Measurements from ENCODE around the gene PPP2R2C. TPM values are rescaled to one million over a fixed set of nuclear protein-coding genes. Genes with fewer than 3 reads are reported as not detected.
A peak's percentile ranks its signal among the peaks of the same experiment; 100 is the strongest.

Gene PPP2R2C
- total RNA-seq, 1 experiment from 2014 or later: 0.17 TPM

- DNase-seq (ENCODE audit: low read depth): no peak
Measured at GRCh38 chr4:6332042-6332668, 140.3 kb downstream of the PPP2R2C start.

DNA sequence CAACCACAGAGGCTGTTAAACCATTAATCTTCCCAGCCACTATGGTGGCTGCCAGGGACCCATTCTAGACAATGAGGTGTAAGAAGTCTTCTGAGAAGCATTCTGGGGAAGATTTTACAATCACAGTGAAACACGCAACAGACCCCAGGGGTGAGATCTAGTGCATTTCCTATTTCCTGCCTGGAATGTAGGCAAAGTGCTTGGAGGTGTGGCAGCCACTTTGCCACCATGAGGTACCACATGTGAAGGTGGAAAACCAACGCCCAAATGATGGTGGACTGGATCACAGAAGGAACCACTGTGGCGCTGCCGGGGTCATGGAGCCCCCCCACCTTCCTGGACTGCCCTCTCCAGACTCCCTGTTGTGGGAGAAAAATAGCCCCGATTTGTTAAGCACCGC lies 140.9 kb downstream of the PPP2R2C start:
- no peak for DNase-seq (ENCODE audit: low read depth)

DNA sequence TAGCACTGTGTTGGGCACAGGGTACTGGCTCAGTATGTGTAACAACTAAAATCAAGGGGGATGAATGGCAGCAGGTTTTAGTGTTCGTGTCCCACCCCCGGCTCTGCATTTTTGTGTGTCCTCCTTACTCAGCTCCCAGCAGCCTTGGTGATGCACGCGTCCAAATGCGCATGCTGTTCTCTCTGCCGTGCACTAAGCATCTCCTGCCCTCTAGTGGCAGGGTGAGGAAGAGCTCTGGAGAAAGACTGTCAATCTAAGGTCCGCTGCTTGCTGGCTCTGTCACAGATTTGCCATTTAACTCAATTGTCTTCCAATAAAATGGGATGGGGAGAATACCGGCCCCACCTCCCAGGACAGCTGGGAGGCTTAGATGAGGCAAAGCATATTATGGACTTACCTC lies 141.4 kb downstream of the PPP2R2C start:
- DNase-seq (ENCODE audit: low read depth): peak; percentile 24

GRCh38 chr4:6330384-6330767 lies 142.0 kb downstream of the PPP2R2C start:
- DNase-seq (ENCODE audit: low read depth): no peak

GRCh38 chr4:6329478-6330383 lies 142.7 kb downstream of the PPP2R2C start:
- no peak for DNase-seq (ENCODE audit: low read depth)

DNA sequence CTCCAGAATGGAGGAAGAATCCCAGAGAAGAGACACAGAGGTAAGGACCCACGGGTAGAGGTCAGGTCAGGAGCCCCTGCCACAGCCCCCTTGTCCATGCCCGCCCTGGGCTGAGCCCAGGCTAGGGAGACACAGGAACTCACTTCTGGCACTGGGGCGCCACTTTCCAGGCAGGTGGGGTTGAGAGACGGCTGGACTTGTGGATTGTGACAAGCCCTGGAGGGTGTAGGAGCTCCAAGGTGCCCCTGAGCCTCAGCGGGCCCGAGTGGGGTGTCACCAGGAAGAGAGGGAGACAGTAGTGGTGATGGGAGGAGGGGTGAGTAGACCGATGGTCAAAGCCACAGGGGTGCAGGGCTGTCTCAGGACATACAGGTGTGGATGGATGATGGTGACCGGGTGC lies 143.9 kb downstream of the PPP2R2C start:
- no peak for DNase-seq (ENCODE audit: low read depth)

DNA sequence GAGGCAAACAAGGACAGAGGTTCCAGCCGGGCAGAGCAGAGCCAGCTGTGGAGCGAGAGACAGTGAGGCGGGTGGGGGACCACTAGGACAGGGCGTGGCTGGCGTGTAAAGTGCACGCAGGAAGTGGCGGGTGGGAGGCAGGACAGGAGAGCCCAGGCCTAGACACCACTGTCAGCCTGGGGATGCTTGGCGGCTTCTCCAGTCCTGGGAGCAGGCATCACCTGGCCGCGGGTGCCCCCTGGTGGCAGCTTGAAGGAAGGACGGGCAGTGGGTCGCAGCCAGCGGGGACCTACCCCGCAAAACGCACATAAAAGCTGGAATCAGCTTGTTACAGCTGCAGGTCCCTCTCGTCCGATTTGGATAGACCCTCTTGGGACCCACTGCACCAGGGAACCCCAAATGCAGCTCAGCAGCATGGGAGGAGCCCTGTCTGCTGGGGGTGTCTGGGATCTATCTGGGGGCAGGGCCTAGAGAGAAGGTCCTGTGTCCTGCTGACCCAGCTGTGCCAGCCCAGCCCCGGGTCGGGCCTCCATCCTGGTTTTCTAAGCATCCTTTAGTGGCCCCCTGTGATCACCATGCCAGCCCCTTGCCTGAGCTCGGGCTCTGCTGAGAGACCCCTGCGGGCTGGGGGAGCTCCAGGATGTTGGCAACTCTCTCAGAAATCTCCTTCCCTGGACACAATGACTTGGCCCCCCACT lies 145.0 kb downstream of the PPP2R2C start:
- DNase-seq (ENCODE audit: low read depth): peak; percentile 62

GRCh38 chr4:6326312-6327060 lies 145.9 kb downstream of the PPP2R2C start:
- no peak for DNase-seq (ENCODE audit: low read depth)

DNA sequence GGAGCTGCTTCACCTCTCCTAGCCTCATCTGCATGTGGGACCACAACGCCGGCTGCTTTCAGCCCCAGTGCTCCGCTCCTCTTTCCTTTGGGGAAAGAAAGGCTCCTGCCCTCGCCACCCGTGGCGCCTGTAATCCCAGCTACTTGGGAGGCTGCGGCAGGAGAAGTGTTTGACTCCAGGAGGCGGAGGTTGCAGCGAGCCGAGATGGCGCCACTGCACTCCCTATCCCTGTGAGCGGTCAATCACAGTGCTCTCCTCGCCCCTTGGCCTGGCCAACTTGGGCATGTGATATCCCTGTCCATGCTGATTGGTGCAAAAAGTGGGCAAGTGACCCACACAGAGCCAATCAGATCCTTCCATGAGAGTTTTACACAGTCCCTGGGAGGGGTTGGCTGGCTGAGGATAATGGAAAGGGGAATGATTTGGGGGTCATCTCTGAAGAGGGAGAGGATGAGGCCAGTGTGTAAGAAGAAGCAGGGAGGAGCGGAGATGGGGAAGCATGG lies 146.6 kb downstream of the PPP2R2C start:
- no peak for DNase-seq (ENCODE audit: low read depth)

DNA sequence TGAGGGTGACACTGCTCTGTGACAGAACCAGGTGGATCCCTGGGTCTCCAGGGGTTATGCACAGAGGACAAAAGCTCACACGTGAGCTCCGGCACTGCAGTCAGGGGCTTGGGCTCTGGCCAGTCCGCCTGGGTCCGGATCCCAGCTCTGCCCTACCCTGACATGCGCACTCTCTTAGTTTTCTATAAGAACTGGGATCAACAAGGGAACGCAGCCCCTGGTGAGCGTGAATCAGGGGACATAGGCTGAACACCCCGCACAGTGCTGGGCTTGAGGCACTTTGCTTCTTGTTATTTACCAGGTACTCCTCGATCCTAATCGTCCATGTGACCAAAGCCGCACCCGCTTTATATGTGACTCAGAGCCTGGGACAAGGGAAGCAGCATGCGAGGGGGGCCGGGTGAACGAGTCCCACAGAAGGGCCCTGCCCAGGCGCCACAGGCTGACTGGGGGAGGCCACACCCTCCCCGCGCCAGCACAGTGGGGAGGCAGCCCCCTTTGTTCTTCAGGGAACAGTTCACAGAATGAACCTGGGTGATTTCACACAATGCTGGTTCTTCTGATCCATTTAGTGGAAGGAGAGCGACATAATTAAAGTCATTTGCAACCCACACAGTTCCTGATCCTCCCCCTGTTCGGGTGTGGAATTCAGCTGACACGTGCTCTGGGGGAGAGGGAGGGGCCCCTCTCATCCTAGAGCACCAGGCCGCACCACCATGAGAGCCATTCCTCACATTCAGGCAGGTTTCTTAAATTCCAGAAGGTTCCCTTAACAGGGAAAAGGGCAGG lies 147.2 kb downstream of the PPP2R2C start:
- peak; percentile 19 for DNase-seq (ENCODE audit: low read depth)

DNA sequence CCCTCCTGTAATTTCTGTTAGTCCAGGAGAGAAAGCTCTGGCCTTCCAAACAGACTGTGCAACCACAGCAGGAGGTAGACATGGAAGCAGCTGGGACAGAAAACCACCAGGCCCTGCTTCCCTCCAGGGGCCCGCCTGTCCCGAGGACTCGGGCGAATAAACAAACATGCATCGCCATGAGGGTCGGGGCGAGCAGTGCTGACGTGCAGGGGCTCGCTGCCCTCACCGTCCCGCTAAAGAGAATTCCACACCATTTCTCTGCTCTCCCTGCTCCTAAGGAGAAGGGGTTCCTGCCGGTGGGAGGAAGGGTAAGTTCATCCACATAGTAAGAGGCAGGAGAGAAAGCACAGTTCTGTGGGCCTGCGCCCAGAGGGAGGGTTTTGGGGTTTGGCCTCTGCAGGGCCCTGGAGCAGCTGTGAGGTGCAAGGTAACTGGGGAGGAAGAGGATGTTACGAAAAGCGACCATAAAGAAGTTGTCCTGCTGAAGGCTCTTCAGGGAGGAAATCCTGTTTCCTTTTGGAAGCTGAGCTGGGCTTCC lies 147.9 kb downstream of the PPP2R2C start:
- no peak for DNase-seq (ENCODE audit: low read depth)

DNA sequence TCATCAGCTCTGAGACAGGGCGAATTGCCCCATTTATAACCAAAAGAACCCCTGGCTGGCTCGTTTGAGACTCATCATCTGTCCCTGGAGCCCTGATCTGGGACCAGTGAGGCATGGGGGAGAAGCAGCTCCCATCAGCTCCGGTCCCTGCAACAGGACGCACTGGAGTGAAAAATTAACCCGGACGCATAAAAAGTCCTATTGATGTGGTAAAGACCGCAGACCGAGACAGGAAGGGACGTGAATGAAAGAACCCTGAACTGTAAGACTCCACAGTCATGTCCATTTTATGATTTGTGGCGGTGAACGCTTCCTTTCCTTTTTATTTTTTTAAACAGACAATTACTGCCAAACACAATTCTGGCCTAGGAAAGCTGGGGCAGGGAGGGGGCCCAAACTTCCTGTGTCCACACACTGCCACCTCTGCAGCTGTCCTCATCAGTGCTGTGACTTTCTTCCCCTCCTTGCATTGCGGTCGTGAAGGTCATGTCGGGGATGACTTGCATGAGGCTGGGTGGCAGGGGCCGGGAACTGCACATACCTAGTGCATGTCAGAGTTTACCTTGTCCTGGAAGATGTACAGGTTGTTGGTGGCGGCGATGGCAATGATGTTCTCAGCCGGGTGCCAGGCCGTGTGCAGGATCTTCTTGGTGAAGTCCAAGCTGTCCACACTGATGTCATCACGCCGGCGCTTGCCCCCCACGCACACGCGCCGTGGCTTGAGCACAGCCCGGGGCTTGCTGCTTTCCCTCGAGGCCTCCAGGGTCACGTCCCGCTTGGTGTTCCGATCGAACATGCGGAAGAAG lies 149.4 kb downstream of the PPP2R2C start:
- DNase-seq (ENCODE audit: low read depth): no peak

DNA sequence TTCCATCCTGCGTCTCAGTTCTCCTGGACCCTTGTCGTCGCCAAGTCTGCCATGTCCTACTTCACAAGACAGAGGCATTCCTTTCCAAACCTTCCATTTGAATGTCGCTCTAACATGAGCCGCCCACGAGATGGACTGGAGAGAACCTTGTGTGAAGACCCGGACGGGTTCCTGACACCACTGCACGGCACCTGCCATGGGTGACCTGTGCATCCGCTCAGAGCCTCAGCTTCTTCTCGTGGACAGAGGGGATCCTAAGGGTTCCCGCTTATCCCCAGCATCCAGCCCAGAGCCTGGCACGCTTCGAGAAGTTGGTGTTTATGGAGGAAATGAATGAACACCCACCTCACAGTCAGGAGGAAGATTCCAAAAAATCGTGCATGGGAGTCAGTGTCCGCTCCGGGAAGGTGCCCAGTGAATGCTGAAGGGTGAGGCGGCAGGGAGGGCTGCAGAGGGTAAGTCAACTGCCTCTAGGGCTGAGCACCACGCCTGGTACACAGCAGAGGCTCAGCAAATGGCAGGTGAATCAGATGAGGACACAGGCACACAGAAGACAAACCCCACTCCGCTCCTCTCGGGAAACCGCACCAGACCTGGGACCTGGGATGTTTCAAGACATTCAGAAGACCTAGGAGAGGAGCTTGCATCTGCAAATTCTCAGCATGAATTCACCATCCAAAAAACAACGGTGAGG lies 150.2 kb downstream of the PPP2R2C start:
- no peak for DNase-seq (ENCODE audit: low read depth)

GRCh38 chr4:6321361-6321760 lies 151.1 kb downstream of the PPP2R2C start:
- no peak for DNase-seq (ENCODE audit: low read depth)

GRCh38 chr4:6320663-6321062 lies 151.8 kb downstream of the PPP2R2C start:
- no peak for DNase-seq (ENCODE audit: low read depth)

- DNase-seq (ENCODE audit: low read depth): peak; percentile 28
Measured at GRCh38 chr4:6319530-6320150, 152.8 kb downstream of the PPP2R2C start.

GRCh38 chr4:6318206-6318605 lies 154.2 kb downstream of the PPP2R2C start:
- no peak for DNase-seq (ENCODE audit: low read depth)

- DNase-seq (ENCODE audit: low read depth): no peak
Measured at GRCh38 chr4:6316461-6317003, 155.9 kb downstream of the PPP2R2C start.
